SK-N-SH (cell line): ENCODE measurements around the gene APOM. TPM values are rescaled to one million over a fixed set of nuclear protein-coding genes. Genes with fewer than 3 reads are reported as not detected.

Experiments used
- CTCF ChIA-PET: fragments of 300-600, 350-600 bp; formaldehyde crosslinking; extraction: SDS; loops from one replicate; lab custom pipeline; 2021; lab: Yijun Ruan, JAX
- POLR2A ChIA-PET: fragments of 350-600 bp; sonication (Branson Sonifier 250); formaldehyde crosslinking; extraction: SDS; loops from one replicate; lab custom pipeline; 2020; ENCODE audit warnings: antibody characterized with exemption, inconsistent platforms; lab: Yijun Ruan, JAX
- DNase-seq: peaks from one replicate; pipeline ENCODE4 v3.0.0; 2012
- H2AFZ ChIP-seq: fragments of 200-600 bp; sonication (generic); 2 replicates; pipeline ENCODE4 v1.8.1; 2016; ENCODE audit warnings: antibody characterized with exemption, mild to moderate bottlenecking, low read depth
- H3F3A ChIP-seq: fragments of 200-600 bp; sonication (generic); replicated peaks from 2 replicates; pipeline ENCODE3; 2016; ENCODE audit warnings: antibody characterized with exemption, mild to moderate bottlenecking; ENCODE audit not compliant: insufficient read depth
- H3K27ac ChIP-seq, 2 experiments: fragments of 200-500 bp in 1 of 2; fragments of 200-600 bp in 1 of 2; sonication (Bioruptor generic) in 1 of 2; sonication (generic), shearing (Covaris generic) in 1 of 2; 2 replicates each; pipeline versions ENCODE4 v1.5.1 to v1.6.1; 2014 to 2016; ENCODE audit warnings: low read depth in 2 of 2, inconsistent platforms in 1 of 2, low read length in 1 of 2, mild to moderate bottlenecking in 1 of 2, mixed read lengths in 1 of 2
- H3K27me3 ChIP-seq: fragments of 200-600 bp; sonication (generic), shearing (Covaris generic); 2 replicates; pipeline ENCODE4 v1.6.1; 2016; ENCODE audit warnings: mixed run types; ENCODE audit not compliant: insufficient read depth
- H3K36me3 ChIP-seq, 2 experiments: fragments of 200-500 bp in 1 of 2; fragments of 200-600 bp in 1 of 2; sonication (Bioruptor generic) in 1 of 2; sonication (generic) in 1 of 2; replicated peaks in 1 of 2; 2 replicates each; pipeline versions ENCODE3 to v1.5.1; 2014 to 2016; ENCODE audit warnings: low read length in 1 of 2, mild to moderate bottlenecking in 1 of 2; ENCODE audit not compliant: insufficient read depth in 2 of 2, control insufficient read depth in 1 of 2
- H3K4me1 ChIP-seq, 2 experiments: fragments of 200-500 bp in 1 of 2; fragments of 200-600 bp in 1 of 2; sonication (Bioruptor generic) in 1 of 2; sonication (generic), shearing (Covaris generic) in 1 of 2; 2 replicates each; pipeline versions ENCODE4 v1.5.1 to v1.6.1; 2014 to 2016; ENCODE audit warnings: low read depth in 1 of 2, low read length in 1 of 2, mixed run types in 1 of 2; ENCODE audit not compliant: insufficient read depth in 2 of 2, control insufficient read depth in 1 of 2
- H3K4me2 ChIP-seq: fragments of 200-600 bp; sonication (generic), shearing (Covaris generic); 2 replicates; pipeline ENCODE4 v1.6.1; 2017; ENCODE audit warnings: mixed run types
- H3K4me3 ChIP-seq, 2 experiments: fragments of 200-500 bp in 1 of 2; fragments of 200-600 bp in 1 of 2; sonication (Bioruptor generic) in 1 of 2; sonication (generic), shearing (Covaris generic) in 1 of 2; 2 replicates each; pipeline versions ENCODE4 v1.5.1 to v1.8.1; 2014 to 2016; ENCODE audit warnings: low read depth in 2 of 2, inconsistent platforms in 1 of 2, low read length in 1 of 2, mild to moderate bottlenecking in 1 of 2, mixed read lengths in 1 of 2, moderate library complexity in 1 of 2
- H3K79me2 ChIP-seq: fragments of 200-600 bp; sonication (generic); 2 replicates; pipeline ENCODE4 v1.8.1; 2017; ENCODE audit warnings: mild to moderate bottlenecking; ENCODE audit not compliant: insufficient read depth
- H3K9ac ChIP-seq: fragments of 200-600 bp; sonication (generic); 2 replicates; pipeline ENCODE4 v1.6.1; 2017; ENCODE audit warnings: mixed run types
- H3K9me2 ChIP-seq: fragments of 200-600 bp; sonication (generic); 2 replicates; pipeline ENCODE4 v1.6.1; 2017; ENCODE audit warnings: mixed run types
- H3K9me3 ChIP-seq: fragments of 200-600 bp; sonication (generic); 2 replicates; pipeline ENCODE4 v1.6.1; 2017; ENCODE audit warnings: mixed run types, mild to moderate bottlenecking, moderate library complexity
- H4K20me1 ChIP-seq: fragments of 200-600 bp; sonication (generic); 2 replicates; pipeline ENCODE4 v1.6.1; 2017; ENCODE audit warnings: mild to moderate bottlenecking, mixed run types; ENCODE audit not compliant: insufficient read depth
- EP300 ChIP-seq, 2 experiments: IDR thresholded peaks; 2 replicates each; pipeline versions ENCODE4 v1.4.0 to v1.6.1; 2012; ENCODE audit warnings: borderline replicate concordance in 1 of 2, low read depth in 1 of 2, low read length in 1 of 2
- FOXM1 ChIP-seq: IDR thresholded peaks from 2 replicates; pipeline ENCODE4 v1.4.0; 2012; ENCODE audit warnings: low read depth, mild to moderate bottlenecking
- GABPA ChIP-seq: IDR thresholded peaks from 2 replicates; pipeline ENCODE4 v1.4.0; 2012; ENCODE audit warnings: low read depth, mild to moderate bottlenecking
- JUND ChIP-seq: IDR thresholded peaks from 2 replicates; pipeline ENCODE4 v1.4.0; 2012
- MEF2A ChIP-seq: IDR thresholded peaks from 2 replicates; pipeline ENCODE4 v1.4.0; 2012; ENCODE audit warnings: low read depth, borderline replicate concordance
- RAD21 ChIP-seq: IDR thresholded peaks from 2 replicates; pipeline ENCODE4 v1.6.1; 2012; ENCODE audit warnings: mild to moderate bottlenecking, low read length
- REST ChIP-seq: IDR thresholded peaks from 2 replicates; pipeline ENCODE4 v1.6.1; 2012; ENCODE audit warnings: mild to moderate bottlenecking, low read depth, low read length, moderate library complexity
- SIN3A ChIP-seq: IDR thresholded peaks from 2 replicates; pipeline ENCODE4 v1.6.1; 2012; ENCODE audit warnings: low read depth, mild to moderate bottlenecking, low read length, moderate library complexity, borderline replicate concordance
- TEAD4 ChIP-seq: IDR thresholded peaks from 2 replicates; pipeline ENCODE4 v1.4.0; 2012; ENCODE audit warnings: mild to moderate bottlenecking, borderline replicate concordance; ENCODE audit not compliant: insufficient read depth
- USF1 ChIP-seq: IDR thresholded peaks from 2 replicates; pipeline ENCODE4 v1.4.0; 2012; ENCODE audit warnings: low read depth, borderline replicate concordance
- USF2 ChIP-seq: fragments of 150-350 bp; IDR thresholded peaks from 2 replicates; pipeline ENCODE4 v1.6.1; 2017; ENCODE audit warnings: antibody characterized with exemption, low read length, low read depth, borderline replicate concordance
- YY1 ChIP-seq: IDR thresholded peaks from 2 replicates; pipeline ENCODE4 v1.4.0; 2012; ENCODE audit warnings: low read depth, mild to moderate bottlenecking
- WGBS: methylation state at CpG from one replicate; pipeline ENCODE4 v1.1.6; 2017; ENCODE audit warnings: low lambda C conversion rate; 5-methylcytosine and 5-hydroxymethylcytosine counted together
- polyA plus RNA-seq, 3 experiments: library from polyadenylated mRNA; depleted of rRNA; stranded (reverse); fragments of >200 nt; gene quantifications; 2 replicates each; pipeline ENCODE4 v1.2.3, GENCODE V29; 2012
- TF ChIP-seq, protein P1 (sequence below): fragments of 150-350 bp; IDR thresholded peaks from 2 replicates; pipeline ENCODE4 v1.6.1; 2016; ENCODE audit warnings: mild to moderate bottlenecking, low read depth, low read length

APOM gene
- polyA plus RNA-seq, 1 of the 3 experiments (the other 2 are of a cell fraction): 6.8 TPM

- H3K79me2 ChIP-seq: no peaks in the 10 kb centered on the region
- H3K27ac ChIP-seq: no peak overlapping the region
- no peak overlapping the region for H3K4me2 ChIP-seq
- H3K9me2 ChIP-seq: no peaks in the 10 kb centered on the region
- no peak overlapping the region for H2AFZ ChIP-seq
- H3K9ac ChIP-seq: no peak overlapping the region
- no peaks in the 10 kb centered on the region for H3F3A ChIP-seq
- H3K4me1 ChIP-seq: no peaks in the 10 kb centered on the region
- no peak for DNase-seq
- ChIA-PET POLR2A (no interaction called here), CTCF (interaction anchor here (1.1 kb wide), 1 partner anchor 177 kb away, joined by 3 read pairs; no protein-coding TSS in a partner anchor)
- H3K9me3 ChIP-seq: no peaks in the 10 kb centered on the region
- WGBS: 90% methylated on average over 5 of the region's 5 CpGs
- H3K4me3 ChIP-seq: no peak overlapping the region
- no peaks in the 10 kb centered on the region for H3K27me3 ChIP-seq
- H3K36me3 ChIP-seq: peaks cover 8 to 40% of the 10 kb centered on the region in 2 experiments
- no peaks in the 10 kb centered on the region for H4K20me1 ChIP-seq
- TF ChIP-seq REST (no peak), USF1 (no peak), GABPA (no peak)
Measured at GRCh38 chr6:31686483-31686882, 30.8 kb downstream of the APOM start.

DNA sequence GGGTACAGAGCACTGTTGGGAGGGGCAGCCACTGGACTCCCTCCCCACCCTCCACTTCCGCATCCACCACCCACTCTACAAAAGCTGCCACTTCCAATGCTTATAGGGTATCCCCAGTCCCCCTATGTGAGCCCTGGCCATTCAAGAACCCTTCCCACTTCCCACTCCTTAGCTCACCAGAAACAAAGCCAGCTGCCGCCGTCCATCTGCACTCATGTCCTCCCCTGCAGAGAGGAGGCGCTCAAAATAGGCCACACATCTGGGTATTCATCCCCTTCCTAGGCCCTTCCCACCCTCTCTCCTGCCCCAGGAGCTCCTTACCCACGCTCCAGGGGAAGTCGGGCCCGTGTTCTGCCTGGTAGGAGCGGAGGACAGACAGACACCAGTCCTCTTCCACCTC, 31.6 kb downstream of the APOM start:
- H3K36me3 ChIP-seq: peaks cover 8 to 46% of the 10 kb centered on the region in 2 experiments
- no peak overlapping the region for H3K27ac ChIP-seq
- H3F3A ChIP-seq: no peaks in the 10 kb centered on the region
- no peaks in the 10 kb centered on the region for H3K9me2 ChIP-seq
- ChIA-PET POLR2A (no interaction called here), CTCF (interaction anchor here (1.0 kb wide), 2 partner anchors 43 to 137 kb away, joined by 3 to 4 read pairs; no protein-coding TSS in a partner anchor)
- no peaks in the 10 kb centered on the region for H3K4me1 ChIP-seq
- DNase-seq: peak; percentile 15
- no peaks in the 10 kb centered on the region for H3K79me2 ChIP-seq
- H4K20me1 ChIP-seq: no peaks in the 10 kb centered on the region
- H3K27me3 ChIP-seq: no peaks in the 10 kb centered on the region
- H3K9me3 ChIP-seq: no peaks in the 10 kb centered on the region
- H3K9ac ChIP-seq: no peak overlapping the region
- WGBS: 97% methylated on average over 8 of the region's 8 CpGs
- no peak overlapping the region for H2AFZ ChIP-seq
- TF ChIP-seq SIN3A (no peak), MEF2A (no peak), JUND (no peak), GABPA (no peak), EP300 (IDR thresholded peaks at IDR 0.05; ENCODE audit: borderline replicate concordance in 1 of 2, low read depth in 1 of 2, low read length in 1 of 2) (no peak), YY1 (no peak), USF2 (no peak), REST (no peak), RAD21 (no peak), TEAD4 (no peak), FOXM1 (no peak)
- TF ChIP-seq, protein P1, sequence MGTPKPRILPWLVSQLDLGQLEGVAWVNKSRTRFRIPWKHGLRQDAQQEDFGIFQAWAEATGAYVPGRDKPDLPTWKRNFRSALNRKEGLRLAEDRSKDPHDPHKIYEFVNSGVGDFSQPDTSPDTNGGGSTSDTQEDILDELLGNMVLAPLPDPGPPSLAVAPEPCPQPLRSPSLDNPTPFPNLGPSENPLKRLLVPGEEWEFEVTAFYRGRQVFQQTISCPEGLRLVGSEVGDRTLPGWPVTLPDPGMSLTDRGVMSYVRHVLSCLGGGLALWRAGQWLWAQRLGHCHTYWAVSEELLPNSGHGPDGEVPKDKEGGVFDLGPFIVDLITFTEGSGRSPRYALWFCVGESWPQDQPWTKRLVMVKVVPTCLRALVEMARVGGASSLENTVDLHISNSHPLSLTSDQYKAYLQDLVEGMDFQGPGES: no peak
- H3K4me2 ChIP-seq: no peak overlapping the region
- no peak overlapping the region for H3K4me3 ChIP-seq
